PC-3 (cell line): Measurements from ENCODE around the gene GPR101. TPM values are rescaled to one million over a fixed set of nuclear protein-coding genes. Genes with fewer than 3 reads are reported as not detected.

ENCODE experiments used
- ATAC-seq: fragments of 200-7000 bp; cut with Tn5 transposase; 2 replicates; pipeline ENCODE4 v1.9.1; 2020; ENCODE audit warnings: mild to moderate bottlenecking, moderate library complexity
- BruUV-seq: library from RNA; stranded (reverse); fragments of 400-500 nt; replicated peaks from 2 replicates; lab custom pipeline; 2021; lab: Mats Ljungman, UMichigan
- CTCF ChIA-PET: fragments of 300-600 bp; sonication (Branson Sonifier 250); formaldehyde crosslinking; loops from one replicate; lab custom pipeline; 2022; ENCODE audit warnings: antibody characterized with exemption; lab: Charles Lee
- POLR2A ChIA-PET: fragments of 300-600 bp; sonication (Branson Sonifier 250); formaldehyde crosslinking; loops from one replicate; lab custom pipeline; 2022; ENCODE audit warnings: antibody characterized with exemption; ENCODE audit not compliant: unreplicated experiment; lab: Charles Lee
- DNase-seq: peaks from one replicate; pipeline ENCODE4 v3.0.0-alpha.2; 2015
- H2AFZ ChIP-seq: fragments of 300-600 bp; sonication (generic); 2 replicates; pipeline ENCODE4 v1.6.0; 2016; ENCODE audit warnings: antibody characterized with exemption, low read length
- H3F3A ChIP-seq: fragments of 300-600 bp; sonication (generic); one replicate; pipeline ENCODE4 v1.6.0; 2017; ENCODE audit warnings: antibody characterized with exemption, low read length, control low read depth, mild to moderate bottlenecking; ENCODE audit not compliant: unreplicated experiment
- H3K27ac ChIP-seq: fragments of 300-600 bp; sonication (generic); 2 replicates; pipeline ENCODE4 v1.5.1; 2016; ENCODE audit warnings: mild to moderate bottlenecking, low read length
- H3K27me3 ChIP-seq: fragments of 300-600 bp; sonication (generic); 2 replicates; pipeline ENCODE4 v1.6.1; 2016; ENCODE audit warnings: low read length, mixed read lengths
- H3K36me3 ChIP-seq: fragments of 300-600 bp; sonication (generic); 2 replicates; pipeline ENCODE4 v1.6.1; 2016; ENCODE audit warnings: low read depth, mixed run types, low read length, mixed read lengths
- H3K4me1 ChIP-seq: fragments of 300-600 bp; sonication (generic); 2 replicates; pipeline ENCODE4 v1.5.1; 2016; ENCODE audit warnings: low read length; ENCODE audit not compliant: insufficient read depth
- H3K4me2 ChIP-seq: fragments of 300-600 bp; sonication (generic); 2 replicates; pipeline ENCODE4 v1.6.0; 2016; ENCODE audit warnings: low read length
- H3K4me3 ChIP-seq: fragments of 300-600 bp; sonication (generic); 2 replicates; pipeline ENCODE4 v1.5.1; 2016; ENCODE audit warnings: mild to moderate bottlenecking, low read length, mixed read lengths
- H3K79me2 ChIP-seq: fragments of 300-600 bp; sonication (generic); 2 replicates; pipeline ENCODE4 v1.6.1; 2017; ENCODE audit warnings: low read length, mixed read lengths
- H3K9ac ChIP-seq: fragments of 300-600 bp; sonication (generic); 2 replicates; pipeline ENCODE4 v1.6.0; 2016; ENCODE audit warnings: mild to moderate bottlenecking, low read length
- H3K9me2 ChIP-seq: fragments of 300-600 bp; sonication (generic); replicated peaks from 2 replicates; pipeline ENCODE4 v1.6.1; 2016; ENCODE audit warnings: mixed run types, low read length, mixed read lengths
- H3K9me3 ChIP-seq: fragments of 300-600 bp; sonication (generic); 2 replicates; pipeline ENCODE4 v1.6.1; 2016; ENCODE audit warnings: low read length, mixed read lengths
- H4K20me1 ChIP-seq: fragments of 300-600 bp; sonication (generic); 2 replicates; pipeline ENCODE4 v1.6.1; 2016; ENCODE audit warnings: low read length, mixed read lengths
- EZH2 ChIP-seq: fragments of 300-600 bp; sonication (generic); IDR thresholded peaks from one replicate; pipeline ENCODE4 v1.6.1; 2017; ENCODE audit warnings: antibody characterized with exemption, mild to moderate bottlenecking, low read length; ENCODE audit not compliant: unreplicated experiment
- EZH2phosphoT487 ChIP-seq: fragments of 300-600 bp; sonication (generic); IDR thresholded peaks from 2 replicates; pipeline ENCODE4 v1.6.1; 2018; ENCODE audit warnings: mild to moderate bottlenecking, antibody characterized with exemption, low read length, borderline replicate concordance
- intact Hi-C: fragments of 100-400 bp; cut with micrococcal nuclease; formaldehyde crosslinking; loops from 2 replicates; pipeline ENCODE4 v1.9.0; 2023
- total RNA-seq: library from RNA; depleted of rRNA; stranded (reverse); fragments of >200 nt; gene quantifications from 2 replicates; pipeline ENCODE4 v1.2.3, GENCODE V29; 2014
- TF ChIP-seq, protein P1 (sequence below): fragments of 300-600 bp; sonication (generic); conservative IDR thresholded peaks from 2 replicates; pipeline ENCODE4 v1.5.1; 2017; ENCODE audit warnings: antibody characterized with exemption, low read depth, mild to moderate bottlenecking, low read length

GPR101 gene
- total RNA-seq, 1 experiment from 2014 or later, result not detected

DNA sequence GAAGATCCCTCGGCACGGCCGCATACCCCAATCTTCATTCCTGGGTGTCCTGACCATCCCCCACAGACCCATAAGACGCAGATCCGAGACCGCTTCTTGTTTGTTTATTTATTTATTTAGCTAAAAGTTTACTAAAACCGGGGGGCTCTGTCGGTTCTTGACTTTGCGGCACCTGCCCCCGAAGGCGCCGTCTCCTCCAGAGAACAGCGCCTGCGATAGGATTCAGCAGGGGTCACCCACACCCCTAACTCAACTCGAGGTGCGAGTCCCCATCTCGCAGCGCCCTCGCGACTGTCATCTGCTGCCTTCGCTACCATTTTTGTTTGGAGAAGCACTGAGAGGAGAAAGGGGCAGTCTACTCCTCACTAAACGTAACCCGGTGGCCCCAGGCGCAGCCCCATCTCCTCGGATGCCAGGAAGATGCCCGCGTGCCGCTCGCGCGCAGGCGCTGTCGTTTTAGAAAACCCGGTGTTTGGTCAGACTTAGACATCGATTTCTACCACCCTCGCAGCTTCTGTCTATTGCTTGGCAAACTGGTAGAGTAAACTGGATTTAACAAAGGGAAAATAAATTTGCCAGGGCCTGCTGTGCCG, 18.9 kb upstream of the GPR101 start:
- H3K27me3 ChIP-seq, result peaks cover 17% of the 10 kb centered on the region; the same call in 1 of the 2 replicates
- no peaks in the 10 kb centered on the region for H3K9me2 ChIP-seq
- H4K20me1 ChIP-seq, result no peaks in the 10 kb centered on the region
- H3K79me2 ChIP-seq, result no peaks in the 10 kb centered on the region
- ChIA-PET CTCF (interaction anchor here (0.6 to 1.0 kb wide), 4 partner anchors 39 to 1068 kb away, joined by 3 to 6 read pairs (median 3); partner anchors contain the start of gene SLC9A6), POLR2A (no interaction called here)
- H3K9me3 ChIP-seq, result no peaks in the 10 kb centered on the region
- BruUV-seq, result no TSS peak
- H3K27ac ChIP-seq, result no peak overlapping the region
- intact Hi-C loops, result loop anchor here (1.0 to 10.0 kb wide), 3 partner anchors 97 to 982 kb away; no protein-coding TSS in a partner anchor
- H3K4me1 ChIP-seq, result 0 out of 2 replicates have a peak, but pooled peaks cover 3% of the 10 kb centered on the region
- H3K36me3 ChIP-seq, result no peaks in the 10 kb centered on the region
- peak overlapping the region; percentile 95 for H3K4me2 ChIP-seq
- TF ChIP-seq, protein P1, sequence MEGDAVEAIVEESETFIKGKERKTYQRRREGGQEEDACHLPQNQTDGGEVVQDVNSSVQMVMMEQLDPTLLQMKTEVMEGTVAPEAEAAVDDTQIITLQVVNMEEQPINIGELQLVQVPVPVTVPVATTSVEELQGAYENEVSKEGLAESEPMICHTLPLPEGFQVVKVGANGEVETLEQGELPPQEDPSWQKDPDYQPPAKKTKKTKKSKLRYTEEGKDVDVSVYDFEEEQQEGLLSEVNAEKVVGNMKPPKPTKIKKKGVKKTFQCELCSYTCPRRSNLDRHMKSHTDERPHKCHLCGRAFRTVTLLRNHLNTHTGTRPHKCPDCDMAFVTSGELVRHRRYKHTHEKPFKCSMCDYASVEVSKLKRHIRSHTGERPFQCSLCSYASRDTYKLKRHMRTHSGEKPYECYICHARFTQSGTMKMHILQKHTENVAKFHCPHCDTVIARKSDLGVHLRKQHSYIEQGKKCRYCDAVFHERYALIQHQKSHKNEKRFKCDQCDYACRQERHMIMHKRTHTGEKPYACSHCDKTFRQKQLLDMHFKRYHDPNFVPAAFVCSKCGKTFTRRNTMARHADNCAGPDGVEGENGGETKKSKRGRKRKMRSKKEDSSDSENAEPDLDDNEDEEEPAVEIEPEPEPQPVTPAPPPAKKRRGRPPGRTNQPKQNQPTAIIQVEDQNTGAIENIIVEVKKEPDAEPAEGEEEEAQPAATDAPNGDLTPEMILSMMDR, result peak; percentile 12; the same call in 1 of the 2 replicates
- no peak for TF ChIP-seq EZH2
- peak; percentile 50 for ATAC-seq
- H3K9ac ChIP-seq, result no peak overlapping the region
- H3F3A ChIP-seq, result no peaks in the 10 kb centered on the region
- H2AFZ ChIP-seq, result peak overlapping the region; percentile 91
- peak overlapping the region; percentile 69 for H3K4me3 ChIP-seq
- DNase-seq, result peak; percentile 6

DNA sequence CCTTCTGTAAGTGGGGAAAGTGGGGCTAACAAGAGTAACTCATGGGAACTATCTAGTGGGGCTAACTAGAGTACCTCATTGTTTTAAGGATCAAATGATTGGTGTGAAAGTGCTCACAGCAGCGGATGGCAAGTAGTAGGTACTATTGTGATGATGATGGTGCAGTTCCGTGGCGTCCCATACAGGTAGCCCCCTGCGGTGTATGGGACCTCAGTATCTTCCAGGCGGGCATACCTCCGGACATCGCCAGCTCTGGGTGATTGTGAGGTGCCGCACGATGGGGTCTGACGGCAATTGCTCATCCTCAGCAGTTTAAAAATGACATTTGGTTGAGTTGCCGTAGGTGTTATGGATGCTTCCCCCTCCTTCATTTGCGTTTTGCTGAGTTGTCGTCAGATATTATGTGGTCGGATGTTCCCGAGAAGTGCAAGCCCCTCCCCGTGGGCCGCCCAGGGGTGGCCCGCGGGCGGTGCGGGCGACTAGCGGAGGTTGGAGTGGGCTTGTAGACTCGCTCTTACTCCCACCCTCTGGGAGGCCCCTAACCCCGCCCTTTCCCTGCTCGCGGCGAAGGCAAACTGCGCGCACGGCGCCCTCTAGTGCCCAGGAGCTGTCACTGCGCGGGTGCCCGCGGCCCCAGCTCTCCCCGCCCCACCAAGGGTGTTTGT, 18.3 kb upstream of the GPR101 start:
- ChIA-PET CTCF (interaction anchor here (0.6 to 1.0 kb wide), 4 partner anchors 38 to 1067 kb away, joined by 3 to 6 read pairs (median 3); partner anchors contain the start of gene SLC9A6), POLR2A (no interaction called here)
- Histone ChIP-seq H3K36me3 (no peaks in the 10 kb centered on the region), H2AFZ (peak overlapping the region; percentile 91), H4K20me1 (no peaks in the 10 kb centered on the region), H3K9ac (0 out of 2 replicates have a peak overlapping the region, but pooled peaks have one; percentile 3), H3K27me3 (peaks cover 17% of the 10 kb centered on the region; the same call in 1 of the 2 replicates), H3K9me2 (no peaks in the 10 kb centered on the region), H3K4me2 (peak overlapping the region; percentile 95), H3K79me2 (no peaks in the 10 kb centered on the region), H3K9me3 (no peaks in the 10 kb centered on the region), H3F3A (no peaks in the 10 kb centered on the region), H3K4me3 (peak overlapping the region; percentile 69), H3K4me1 (0 out of 2 replicates have a peak, but pooled peaks cover 3% of the 10 kb centered on the region), H3K27ac (no peak overlapping the region)
- BruUV-seq, result no TSS peak
- TF ChIP-seq EZH2phosphoT487, result no peak
- TF ChIP-seq, protein P1, result peak; percentile 85
- DNase-seq (peak; percentile 68), ATAC-seq (peak; percentile 96)
- intact Hi-C loops, result loop anchor here (1.0 to 10.0 kb wide), 3 partner anchors 97 to 983 kb away; no protein-coding TSS in a partner anchor
